ENCODE results near the gene UAP1L1. TPM values are rescaled to one million over a fixed set of nuclear protein-coding genes. Genes with fewer than 3 reads are reported as not detected.

Gene UAP1L1
- total RNA-seq, 2 experiments from 2014 or later, result 49.8 to 50.1 TPM

DNA sequence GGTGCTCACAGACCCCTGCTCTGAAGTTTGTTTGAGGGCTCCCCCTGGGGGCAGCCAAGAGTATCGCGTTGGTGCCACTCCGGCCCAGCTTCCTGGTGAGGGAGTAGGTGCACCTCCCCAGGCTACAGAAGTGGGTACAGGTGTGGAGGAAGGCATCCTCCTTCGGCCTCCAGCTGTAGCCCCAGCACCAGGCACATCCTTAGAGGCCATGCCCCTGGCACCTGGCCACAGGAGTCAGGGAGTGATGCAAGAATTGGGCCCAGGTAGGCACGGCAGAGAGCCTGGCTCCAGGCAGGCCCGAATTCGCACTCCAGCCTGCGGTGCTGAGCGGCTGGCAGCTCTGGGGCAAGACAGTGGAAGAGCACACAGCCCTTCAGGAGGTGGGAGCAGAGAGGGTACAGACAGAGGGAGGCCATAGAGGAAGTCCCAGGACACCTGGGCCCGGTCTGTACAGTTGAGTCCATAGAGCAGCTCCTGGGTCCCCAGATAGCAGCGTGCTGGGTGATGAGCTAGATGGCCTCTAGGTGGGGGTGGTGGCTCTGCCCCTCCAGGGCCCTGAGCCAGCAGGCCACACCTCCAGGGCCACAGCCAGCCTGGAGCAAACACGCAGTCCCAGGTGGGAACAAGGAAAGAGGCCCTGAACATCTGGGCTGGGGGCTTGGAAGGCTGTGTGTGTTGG lies 9.3 kb upstream of the UAP1L1 start:
- intact Hi-C loops (cut with micrococcal nuclease), result no loop called here
- Mint-ChIP-seq H3K27me3 (peaks cover 1% of the 10 kb centered on the region), H3K4me3 (peak overlapping the region; percentile 33), H3K9me3 (no peaks in the 10 kb centered on the region), H3K36me3 (ENCODE audit: low read depth) (peaks cover 3% of the 10 kb centered on the region), H3K4me1 (ENCODE audit: low read depth) (peaks cover 7% of the 10 kb centered on the region), H3K27ac (no peak overlapping the region)
- ChIA-PET CTCF (interaction anchor here (0.7 to 11.3 kb wide), 34 partner anchors 9 to 308 kb away, joined by 3 to 164 read pairs (median 5); partner anchors contain the start of genes ABCA2, ENTPD2, FBXW5 and FUT7), POLR2A (interaction anchor here (0.7 to 1.4 kb wide), 7 partner anchors 9 to 527 kb away, joined by 3 to 10 read pairs (median 3); partner anchors contain the start of genes MAN1B1 and NPDC1)
- ATAC-seq, result peak; percentile 70
- peak; percentile 89 for DNase-seq
- TF ChIP-seq, protein P1, sequence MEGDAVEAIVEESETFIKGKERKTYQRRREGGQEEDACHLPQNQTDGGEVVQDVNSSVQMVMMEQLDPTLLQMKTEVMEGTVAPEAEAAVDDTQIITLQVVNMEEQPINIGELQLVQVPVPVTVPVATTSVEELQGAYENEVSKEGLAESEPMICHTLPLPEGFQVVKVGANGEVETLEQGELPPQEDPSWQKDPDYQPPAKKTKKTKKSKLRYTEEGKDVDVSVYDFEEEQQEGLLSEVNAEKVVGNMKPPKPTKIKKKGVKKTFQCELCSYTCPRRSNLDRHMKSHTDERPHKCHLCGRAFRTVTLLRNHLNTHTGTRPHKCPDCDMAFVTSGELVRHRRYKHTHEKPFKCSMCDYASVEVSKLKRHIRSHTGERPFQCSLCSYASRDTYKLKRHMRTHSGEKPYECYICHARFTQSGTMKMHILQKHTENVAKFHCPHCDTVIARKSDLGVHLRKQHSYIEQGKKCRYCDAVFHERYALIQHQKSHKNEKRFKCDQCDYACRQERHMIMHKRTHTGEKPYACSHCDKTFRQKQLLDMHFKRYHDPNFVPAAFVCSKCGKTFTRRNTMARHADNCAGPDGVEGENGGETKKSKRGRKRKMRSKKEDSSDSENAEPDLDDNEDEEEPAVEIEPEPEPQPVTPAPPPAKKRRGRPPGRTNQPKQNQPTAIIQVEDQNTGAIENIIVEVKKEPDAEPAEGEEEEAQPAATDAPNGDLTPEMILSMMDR (IDR thresholded peaks at IDR 0.05), result peak; percentile 81

DNA sequence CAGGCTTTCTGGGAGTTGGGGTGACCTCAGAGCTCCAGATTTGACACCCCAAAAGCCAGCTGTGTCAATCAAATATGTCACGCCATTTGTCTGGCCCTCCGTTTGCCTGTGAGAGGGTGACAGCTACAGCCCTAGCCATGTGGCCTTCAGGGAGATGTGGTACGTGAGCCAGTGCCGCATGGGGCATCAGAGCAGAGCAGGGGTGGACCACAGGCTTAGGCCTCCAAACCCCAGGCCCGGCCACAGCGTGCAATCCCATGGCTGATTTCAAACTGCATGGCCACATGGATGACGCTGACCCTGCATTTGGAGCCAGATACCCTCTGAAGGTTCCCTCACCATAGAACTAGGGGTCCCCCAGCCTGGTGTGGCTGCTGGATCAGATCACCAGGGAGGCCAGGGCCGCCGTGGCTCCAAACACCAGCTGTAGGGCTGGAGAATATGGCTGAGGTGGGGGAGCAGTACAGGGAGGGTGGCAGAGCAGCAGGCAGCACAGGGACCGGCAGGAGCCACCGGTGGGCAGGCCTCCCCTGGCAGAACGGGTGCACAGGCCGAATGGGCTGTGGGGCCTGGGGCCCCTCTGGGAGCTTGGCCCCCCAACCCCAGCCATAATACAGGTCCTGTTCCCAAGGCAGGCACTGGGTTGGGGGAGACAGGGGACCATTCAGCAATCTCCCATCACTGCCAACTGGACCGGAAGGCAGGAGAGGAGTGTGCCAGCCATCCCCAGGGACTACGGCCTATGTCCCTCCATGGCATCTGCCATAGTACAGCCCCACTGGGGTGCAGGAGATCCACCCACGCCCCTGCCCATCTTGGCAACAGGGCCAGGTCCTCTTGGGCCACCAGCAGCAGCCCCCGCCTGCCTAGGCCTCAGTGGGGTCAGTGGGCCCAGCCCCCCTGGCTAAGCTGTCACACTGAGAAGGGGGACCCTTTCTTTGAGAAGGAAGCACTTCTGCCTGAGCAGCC lies 8.5 kb upstream of the UAP1L1 start:
- intact Hi-C loops (cut with micrococcal nuclease), result no loop called here

DNA sequence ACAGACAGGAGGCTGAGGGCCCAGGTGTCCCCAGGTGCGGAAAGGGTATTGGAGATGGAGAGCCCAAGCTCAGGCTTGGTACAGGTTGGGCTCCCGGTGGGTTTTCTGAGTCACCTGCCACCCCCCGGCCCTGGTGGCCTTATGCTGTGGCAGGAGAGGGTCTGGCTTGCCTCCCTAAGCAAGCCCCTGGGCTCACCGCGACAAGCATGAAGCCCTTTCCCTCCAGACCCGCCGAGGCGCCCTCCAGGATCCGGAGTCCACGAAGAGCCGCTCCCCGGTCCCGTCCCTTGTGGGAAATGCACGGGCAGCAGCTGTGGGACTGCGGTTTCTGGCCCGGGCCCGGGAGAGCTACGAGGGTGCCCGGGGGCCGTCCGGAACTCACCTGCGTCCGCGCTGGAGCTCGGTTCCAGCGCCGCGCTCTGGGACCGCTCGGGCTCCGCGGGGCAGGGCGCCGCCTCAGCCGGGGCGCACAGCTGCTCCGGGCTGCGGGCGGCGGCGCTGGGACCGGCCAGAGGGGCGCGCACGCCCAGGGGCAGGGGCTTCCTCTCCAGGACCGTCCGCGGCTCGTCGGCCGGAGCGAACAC lies 7.7 kb upstream of the UAP1L1 start:
- Mint-ChIP-seq H3K4me1 (ENCODE audit: low read depth) (peaks cover 7% of the 10 kb centered on the region), H3K27ac (no peak overlapping the region), H3K36me3 (ENCODE audit: low read depth) (no peaks in the 10 kb centered on the region), H3K9me3 (no peaks in the 10 kb centered on the region), H3K27me3 (peaks cover 1% of the 10 kb centered on the region), H3K4me3 (peak overlapping the region; percentile 59)
- TF ChIP-seq, protein P1 (IDR thresholded peaks at IDR 0.05), result no peak
- CTCF ChIA-PET, result interaction anchor here (1.0 to 11.3 kb wide), 18 partner anchors 10 to 292 kb away, joined by 3 to 164 read pairs (median 6); partner anchors contain the start of genes ABCA2, ENTPD2, FUT7 and MAN1B1
- intact Hi-C loops (cut with micrococcal nuclease), result no loop called here
- POLR2A ChIA-PET, result interaction anchor here (0.6 to 1.7 kb wide), 8 partner anchors 9 to 227 kb away, joined by 3 to 11 read pairs (median 4); partner anchors contain the start of genes AJM1 and MAN1B1
- DNase-seq (no peak), ATAC-seq (no peak)

More for the DNA sequence above, 8.5 kb upstream of the UAP1L1 start:
- TF ChIP-seq, protein P1 (IDR thresholded peaks at IDR 0.05), result no peak
- no peak overlapping the region for H3K27ac Mint-ChIP-seq
- CTCF ChIA-PET, result interaction anchor here (0.7 to 11.3 kb wide), 33 partner anchors 8 to 309 kb away, joined by 3 to 164 read pairs (median 5); partner anchors contain the start of genes ABCA2, ENTPD2, FUT7 and MAN1B1
- H3K4me3 Mint-ChIP-seq, result peak overlapping the region; percentile 59
- peaks cover 1% of the 10 kb centered on the region for H3K27me3 Mint-ChIP-seq
- no peak for ATAC-seq
- POLR2A ChIA-PET, result interaction anchor here (0.6 to 1.7 kb wide), 10 partner anchors 8 to 227 kb away, joined by 3 to 11 read pairs (median 3); partner anchors contain the start of genes AJM1 and MAN1B1
- DNase-seq, result no peak
- H3K9me3 Mint-ChIP-seq, result no peaks in the 10 kb centered on the region
- H3K4me1 Mint-ChIP-seq (ENCODE audit: low read depth), result peaks cover 7% of the 10 kb centered on the region
- peaks cover 3% of the 10 kb centered on the region for H3K36me3 Mint-ChIP-seq (ENCODE audit: low read depth)

DNA sequence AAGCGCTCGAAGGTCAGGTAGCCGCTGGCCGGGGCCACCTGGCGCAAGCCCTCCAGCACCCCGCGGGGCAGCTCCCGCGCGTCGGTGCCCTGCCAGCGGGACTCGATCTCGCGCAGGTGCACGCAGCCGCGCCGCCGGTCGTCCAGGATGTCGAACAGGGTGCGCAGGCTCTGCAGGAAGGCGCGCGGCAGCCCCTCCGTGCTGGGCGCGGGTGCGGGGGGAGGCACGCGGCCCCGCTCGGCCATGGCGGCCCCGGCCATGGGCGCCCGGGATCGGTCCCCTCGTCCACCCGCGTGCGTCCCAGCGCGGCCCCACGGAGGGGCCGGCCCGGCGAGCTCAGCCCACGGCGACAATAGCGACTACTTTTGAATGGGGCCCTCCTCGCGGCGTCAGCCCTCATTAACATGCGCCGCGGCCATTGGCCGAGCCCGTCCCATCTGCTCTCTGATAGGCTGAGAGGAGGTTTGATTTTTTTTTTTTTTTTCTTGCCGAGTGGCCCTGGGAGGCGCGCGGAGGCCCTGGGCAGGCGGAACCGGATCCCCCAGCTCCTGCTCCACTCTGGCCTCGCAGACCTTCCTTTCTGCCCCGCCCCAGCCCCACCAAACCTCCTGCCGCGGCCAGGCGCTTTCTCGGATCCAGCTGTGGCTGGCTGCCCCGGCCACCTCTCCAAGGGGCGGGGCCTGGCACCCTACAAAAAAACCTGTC lies 7.0 kb upstream of the UAP1L1 start, which contains the start of gene SAPCD2:
Gene SAPCD2, minus strand, starts transcription at position 357 of the 705 bp plus-strand sequence. Its CDS starts 97 bp downstream, at position 260.
- H3K4me3 Mint-ChIP-seq, result peak within 1 kb of the TSS; percentile 68

More for the DNA sequence above, 7.0 kb upstream of the UAP1L1 start, which contains the start of gene SAPCD2:
- no peaks in the 10 kb centered on the region for H3K36me3 Mint-ChIP-seq (ENCODE audit: low read depth)
- TF ChIP-seq, protein P1 (IDR thresholded peaks at IDR 0.05), result no peak
- H3K27me3 Mint-ChIP-seq, result peaks cover 1% of the 10 kb centered on the region
- no peaks in the 10 kb centered on the region for H3K9me3 Mint-ChIP-seq
- DNase-seq (peak; percentile 92), ATAC-seq (peak; percentile 87)
- H3K4me1 Mint-ChIP-seq (ENCODE audit: low read depth), result peaks cover 7% of the 10 kb centered on the region
- ChIA-PET CTCF (interaction anchor here (0.8 to 11.3 kb wide), 15 partner anchors 9 to 292 kb away, joined by 3 to 164 read pairs (median 5); partner anchors contain the start of genes ABCA2, FUT7, MAN1B1 and NPDC1), POLR2A (interaction anchor here (0.6 to 1.7 kb wide), 11 partner anchors 9 to 170 kb away, joined by 3 to 11 read pairs (median 3); partner anchors contain the start of genes MAN1B1 and TUBB4B)
- intact Hi-C loops (cut with micrococcal nuclease), result no loop called here
- H3K27ac Mint-ChIP-seq, result peak within 1 kb of the TSS; percentile 62

Data from activated CD8-positive, alpha-beta T cell treated with anti-CD3 and anti-CD28 coated beads for 36 hours (primary cell).